CD4-positive, alpha-beta T cell treated with Interleukin-6 at 100 ng/mL for 8 hours (primary cell): ENCODE results near the gene LRRC41.
"Not testable (repeated sequence)": the region's sequence is repeated elsewhere in the genome, so short reads cannot be mapped to it uniquely, and the experiment has no call there.

Experiments
- DNase-seq: peaks from one replicate; pipeline ENCODE4 v3.0.0-alpha.2; 2020; ENCODE audit warnings: mixed read lengths, low spot score

LRRC41 gene, protein sequence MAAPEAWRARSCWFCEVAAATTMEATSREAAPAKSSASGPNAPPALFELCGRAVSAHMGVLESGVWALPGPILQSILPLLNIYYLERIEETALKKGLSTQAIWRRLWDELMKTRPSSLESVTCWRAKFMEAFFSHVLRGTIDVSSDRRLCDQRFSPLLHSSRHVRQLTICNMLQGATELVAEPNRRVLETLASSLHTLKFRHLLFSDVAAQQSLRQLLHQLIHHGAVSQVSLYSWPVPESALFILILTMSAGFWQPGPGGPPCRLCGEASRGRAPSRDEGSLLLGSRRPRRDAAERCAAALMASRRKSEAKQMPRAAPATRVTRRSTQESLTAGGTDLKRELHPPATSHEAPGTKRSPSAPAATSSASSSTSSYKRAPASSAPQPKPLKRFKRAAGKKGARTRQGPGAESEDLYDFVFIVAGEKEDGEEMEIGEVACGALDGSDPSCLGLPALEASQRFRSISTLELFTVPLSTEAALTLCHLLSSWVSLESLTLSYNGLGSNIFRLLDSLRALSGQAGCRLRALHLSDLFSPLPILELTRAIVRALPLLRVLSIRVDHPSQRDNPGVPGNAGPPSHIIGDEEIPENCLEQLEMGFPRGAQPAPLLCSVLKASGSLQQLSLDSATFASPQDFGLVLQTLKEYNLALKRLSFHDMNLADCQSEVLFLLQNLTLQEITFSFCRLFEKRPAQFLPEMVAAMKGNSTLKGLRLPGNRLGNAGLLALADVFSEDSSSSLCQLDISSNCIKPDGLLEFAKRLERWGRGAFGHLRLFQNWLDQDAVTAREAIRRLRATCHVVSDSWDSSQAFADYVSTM

DNA sequence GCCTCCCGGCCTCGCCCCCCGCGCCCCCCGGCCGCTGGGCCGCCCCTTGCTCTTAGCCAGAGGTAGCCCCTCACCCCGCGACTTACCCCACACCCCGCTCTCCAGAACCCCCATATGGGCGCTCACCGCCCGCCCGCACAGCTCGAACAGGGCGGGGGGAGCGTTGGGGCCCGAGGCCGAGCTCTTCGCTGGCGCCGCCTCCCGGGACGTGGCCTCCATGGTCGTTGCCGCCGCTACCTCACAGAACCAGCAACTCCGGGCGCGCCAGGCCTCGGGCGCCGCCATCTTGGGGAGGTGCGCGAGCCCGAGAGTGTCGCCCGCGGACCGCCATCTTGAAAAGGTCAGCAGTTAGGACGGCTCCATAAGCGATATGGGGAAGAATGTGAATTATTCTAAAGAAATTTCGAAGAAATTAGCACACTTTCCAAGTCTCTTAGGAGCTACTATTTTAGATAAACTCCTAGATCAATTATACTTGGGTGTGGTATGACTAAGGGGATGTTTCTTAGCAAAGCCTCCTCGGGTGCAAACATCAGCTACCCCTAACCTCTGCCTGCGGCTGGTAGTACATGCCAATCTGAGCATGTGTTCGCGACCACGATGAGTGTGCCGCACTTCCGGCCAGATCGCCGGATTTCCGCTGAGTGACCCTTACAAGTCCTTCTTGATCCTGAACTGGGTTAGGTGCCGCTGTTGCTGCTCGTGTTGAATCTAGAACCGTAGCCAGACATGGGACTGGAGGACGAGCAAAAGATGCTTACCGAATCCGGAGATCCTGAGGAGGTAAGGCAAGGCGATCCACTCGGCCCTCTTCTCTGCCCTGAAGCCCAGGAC lies at the start of gene LRRC41, which contains the start of gene UQCRH:
Gene LRRC41, minus strand, starts transcription at position 579 of the 834 bp plus-strand sequence. Its CDS starts 294 bp downstream, at position 285.
Gene UQCRH, plus strand, starts transcription at position 661 of the 834 bp plus-strand sequence. Its CDS starts 69 bp downstream, at position 730.
- DNase-seq, result peak; percentile 91

- DNase-seq, result no peak
These were observed 48.9 kb upstream of the LRRC41 start for GRCh38 chr1:46352363-46352762.

- DNase-seq, result no peak
These were observed 41.9 kb upstream of the LRRC41 start for GRCh38 chr1:46345281-46345680.

GRCh38 chr1:46344481-46344880 lies 41.1 kb upstream of the LRRC41 start:
- no peak for DNase-seq

GRCh38 chr1:46343705-46344104 lies 40.3 kb upstream of the LRRC41 start:
- no peak for DNase-seq

DNA sequence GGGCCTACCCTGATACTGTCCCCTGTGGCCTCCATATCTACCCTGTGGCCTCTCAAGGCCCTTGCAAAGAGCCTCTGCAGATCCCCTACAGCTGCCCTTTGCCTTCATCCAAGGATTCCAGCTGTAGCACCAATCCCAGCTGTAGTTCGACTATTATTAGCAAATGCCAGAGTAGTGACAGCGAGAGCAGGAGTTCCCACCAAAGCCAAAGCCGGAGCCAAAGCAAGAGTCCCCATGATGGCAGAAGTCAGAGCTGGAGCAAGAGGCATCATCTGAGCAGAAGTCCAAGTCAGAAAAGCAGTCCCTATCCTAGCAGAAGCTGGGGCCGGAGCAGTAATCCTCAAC lies 39.9 kb upstream of the LRRC41 start:
- DNase-seq, result no peak

GRCh38 chr1:46342677-46343350 lies 39.4 kb upstream of the LRRC41 start:
- DNase-seq, result no peak

DNA sequence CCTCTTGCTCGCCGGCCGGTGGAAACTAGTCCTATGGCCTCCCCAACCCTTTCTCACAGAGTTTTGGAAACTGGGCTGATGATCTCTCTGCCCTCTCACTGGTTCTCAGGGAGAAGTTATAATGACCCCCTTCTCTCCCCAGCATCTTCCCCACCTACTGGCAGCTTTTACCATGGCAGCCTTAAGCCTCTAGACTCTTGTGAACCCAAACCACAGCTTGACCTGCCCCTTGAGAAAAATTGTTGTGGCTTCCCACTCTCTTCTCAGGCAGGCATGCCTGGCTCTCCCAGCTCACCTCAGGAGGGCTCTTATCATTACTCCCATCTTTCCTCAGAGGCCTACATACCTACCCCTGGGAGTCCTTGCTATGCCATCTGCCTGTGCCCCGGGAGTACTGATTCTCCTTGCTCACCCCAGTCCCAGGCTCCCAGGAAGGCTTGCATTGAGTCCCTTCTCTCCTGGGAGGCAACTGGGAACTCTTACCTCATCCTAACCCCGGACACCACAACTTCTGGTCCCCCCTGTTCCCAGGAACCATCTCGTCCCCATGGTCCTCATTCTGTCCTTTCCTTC lies 38.8 kb upstream of the LRRC41 start:
- DNase-seq, result no peak

DNA sequence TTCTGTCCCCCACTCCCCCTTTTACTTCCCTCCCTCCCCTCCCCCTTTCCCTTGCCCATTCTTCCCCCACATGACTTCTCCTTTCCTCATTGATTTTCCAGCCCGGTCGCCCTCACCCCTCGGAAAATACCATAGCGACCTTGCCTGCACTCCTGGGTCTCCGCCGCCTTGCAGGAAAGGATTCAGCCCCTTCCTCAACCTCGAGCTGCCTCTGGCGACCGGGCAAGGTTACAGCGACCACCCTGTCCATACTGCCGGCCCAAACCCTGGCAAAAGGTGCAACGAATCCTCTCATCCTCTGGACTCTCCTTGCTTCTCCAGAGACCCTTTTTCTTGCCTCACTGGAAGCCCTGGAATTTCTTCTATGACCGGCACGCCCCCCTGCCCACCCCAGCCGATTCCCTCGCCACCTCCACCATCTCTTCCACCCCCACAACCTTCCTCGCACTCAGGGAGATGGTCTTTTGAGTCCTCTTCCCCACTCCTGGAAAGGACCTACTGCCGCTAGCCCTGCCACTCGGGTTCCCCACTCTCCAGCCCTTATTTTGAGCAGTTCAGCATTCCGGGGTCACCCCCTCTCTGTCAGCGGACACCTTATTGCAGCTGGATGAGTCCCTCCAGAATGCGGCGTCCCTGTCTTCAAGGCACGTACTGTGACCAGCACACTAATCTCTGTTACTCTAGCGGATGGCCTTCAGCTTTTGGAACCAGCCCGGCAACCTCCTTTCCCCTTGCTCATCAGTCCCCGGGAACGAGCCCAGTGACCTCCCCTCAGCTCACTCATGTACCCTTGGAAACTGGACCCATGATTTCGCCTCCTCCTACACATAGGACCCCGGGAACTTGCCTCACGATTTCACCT lies 38.0 kb upstream of the LRRC41 start:
- no peak for DNase-seq

DNA sequence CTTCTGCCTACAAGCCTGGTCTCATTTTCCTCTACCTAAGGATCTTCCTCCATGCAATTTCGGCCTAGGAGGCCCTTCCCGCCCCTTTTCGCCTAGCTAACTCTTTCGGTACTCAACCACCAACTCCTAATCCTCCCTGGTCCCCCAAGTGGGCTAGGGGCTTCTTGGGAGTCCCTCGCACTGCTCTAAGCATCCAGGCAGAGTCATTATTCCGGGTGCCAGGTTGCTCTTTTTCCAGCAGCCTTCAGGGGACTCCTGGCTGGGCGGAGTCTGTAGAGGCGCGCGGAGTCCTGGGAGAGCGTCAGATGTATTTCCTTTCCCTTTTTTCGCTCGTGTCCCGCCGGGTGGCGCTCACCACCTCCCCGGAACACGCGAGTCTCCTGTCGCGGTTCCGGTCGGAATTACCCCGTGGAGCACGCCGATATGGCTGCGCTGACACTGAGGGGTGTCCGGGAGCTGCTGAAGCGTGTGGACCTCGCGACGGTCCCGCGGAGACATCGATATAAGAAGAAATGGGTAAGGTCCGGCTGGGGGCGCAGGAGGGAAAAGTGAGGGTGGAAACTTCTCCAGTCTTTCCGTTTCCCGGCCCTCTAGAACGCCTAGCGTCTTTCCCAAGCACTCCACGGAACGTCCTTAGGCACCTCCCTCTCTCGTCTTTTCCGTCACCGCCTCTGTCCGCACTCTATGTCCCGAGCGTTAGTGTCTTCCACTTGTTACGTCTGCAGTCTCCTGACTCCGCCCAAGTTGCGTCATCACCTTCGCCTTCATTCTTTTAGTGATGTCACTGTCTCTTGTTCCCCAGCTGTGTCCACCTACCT lies 37.2 kb upstream of the LRRC41 start, which contains the start of gene NSUN4:
Gene NSUN4, plus strand, starts transcription at position 404 of the 818 bp plus-strand sequence. Its CDS starts 20 bp downstream, at position 424.
- peak; percentile 84 for DNase-seq

GRCh38 chr1:46337409-46337808 lies 34.0 kb upstream of the LRRC41 start:
- not testable (repeated sequence) for DNase-seq

- no peak for DNase-seq
These were observed 31.7 kb upstream of the LRRC41 start for GRCh38 chr1:46335081-46335480.

- no peak for DNase-seq
These were observed 30.6 kb upstream of the LRRC41 start for GRCh38 chr1:46334030-46334384.

- no peak for DNase-seq
These were observed 30.0 kb upstream of the LRRC41 start for GRCh38 chr1:46333300-46334029.

- DNase-seq, result not testable (repeated sequence)
These were observed 28.5 kb upstream of the LRRC41 start for GRCh38 chr1:46331786-46332540.

- DNase-seq, result not testable (repeated sequence)
These were observed 27.0 kb upstream of the LRRC41 start for GRCh38 chr1:46330381-46330780.

- not testable (repeated sequence) for DNase-seq
These were observed 26.4 kb upstream of the LRRC41 start for GRCh38 chr1:46329807-46330206.

DNA sequence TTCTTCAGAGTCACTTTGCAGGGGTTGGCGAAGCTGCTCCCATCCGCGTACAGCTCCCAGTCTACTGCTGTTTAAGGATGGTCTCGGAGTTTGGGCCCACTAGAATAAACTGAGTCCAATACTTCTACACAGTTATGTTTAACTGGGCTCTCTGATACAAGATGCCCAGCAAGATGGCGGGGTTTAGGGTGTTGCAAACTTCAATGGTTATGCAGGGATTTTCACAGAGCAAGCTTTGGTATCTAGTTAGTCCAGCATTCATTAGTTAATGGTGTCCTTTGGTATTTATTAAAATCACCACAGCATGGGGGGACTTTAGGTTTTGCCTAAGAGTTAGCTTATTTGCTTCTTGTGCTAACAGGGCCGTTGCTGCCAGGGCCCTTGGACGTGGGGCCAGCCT lies 24.8 kb upstream of the LRRC41 start:
- not testable (repeated sequence) for DNase-seq
